HL-60/S4 (cell line): ENCODE measurements around the gene SYT2.
"Not testable (repeated sequence)": the region's sequence is repeated elsewhere in the genome, so short reads cannot be mapped to it uniquely, and the experiment has no call there.

ENCODE experiments used
- in situ Hi-C: fragments of 300-500 bp; cut with MboI; formaldehyde crosslinking; loops from 2 replicates; pipeline ENCODE4 v1.14.3; 2022; ENCODE audit warnings: low sequenced_read_pairs

The SYT2 gene

DNA sequence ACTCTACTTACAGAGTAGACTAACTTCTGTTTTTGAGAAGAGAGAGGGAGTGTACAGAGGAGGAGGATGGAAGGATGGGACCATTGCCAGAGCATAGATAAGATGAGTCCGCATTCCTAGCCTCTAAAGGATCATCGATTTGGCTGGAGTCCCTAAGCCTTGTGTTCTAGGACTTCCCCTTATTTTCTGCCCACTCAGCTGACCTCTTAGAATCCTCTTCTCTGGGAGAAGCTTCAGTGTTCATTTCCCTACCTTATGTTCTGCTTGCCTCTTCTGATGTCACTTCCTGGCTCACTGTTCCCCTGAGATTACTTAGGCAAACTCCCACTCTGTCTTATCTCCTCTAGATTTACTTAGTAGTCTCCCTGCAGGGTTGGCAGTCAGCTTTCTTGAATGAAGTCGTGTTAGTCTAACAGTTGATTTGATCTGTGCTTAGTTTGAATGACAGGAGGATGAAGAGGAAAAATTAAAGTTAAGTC, 156.7 kb downstream of the SYT2 start:
- in situ Hi-C loops, result no loop called here

DNA sequence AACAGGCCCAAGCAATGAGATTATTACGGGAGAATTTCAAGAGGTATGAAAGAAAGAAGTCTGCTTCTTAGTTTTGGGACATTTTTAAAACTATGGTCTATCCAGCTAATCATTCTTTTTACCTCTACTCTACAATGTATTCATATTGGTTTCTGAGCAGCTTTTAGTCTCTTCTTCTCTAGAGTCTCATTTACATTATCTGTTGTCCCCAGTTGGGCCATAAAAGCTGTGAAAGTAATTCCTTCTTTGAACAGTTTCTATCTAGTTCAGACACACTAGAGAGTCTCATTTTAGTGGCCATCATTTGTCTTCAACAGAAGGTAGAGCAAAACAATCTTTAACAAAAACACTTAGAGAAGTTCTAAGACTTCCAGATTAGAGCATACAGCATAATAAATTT, 157.2 kb downstream of the SYT2 start:
- in situ Hi-C loops, result not testable (repeated sequence)

- in situ Hi-C loops, result not testable (repeated sequence)
These were observed 157.6 kb downstream of the SYT2 start for GRCh38 chr1:202552615-202553014.

DNA sequence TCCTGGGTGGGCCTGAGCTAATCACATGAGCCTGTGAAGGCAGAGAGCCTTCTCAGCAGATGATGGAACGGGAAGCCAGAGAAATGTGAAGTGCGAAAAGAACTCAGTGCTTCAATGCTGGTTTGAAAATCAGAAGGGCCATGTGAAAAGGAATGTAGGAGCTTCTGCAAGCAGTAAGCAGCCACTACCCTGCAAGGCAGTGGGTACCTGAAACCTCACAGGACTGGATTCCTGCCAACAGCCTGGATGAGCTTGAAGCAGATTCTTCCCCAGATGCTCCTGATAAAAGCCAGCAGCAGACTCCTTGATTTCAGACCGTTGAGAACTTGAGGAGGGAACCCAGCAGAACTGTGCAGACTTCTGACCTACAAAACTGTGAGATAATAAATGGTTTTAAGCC, 158.6 kb downstream of the SYT2 start:
- in situ Hi-C loops, result no loop called here

DNA sequence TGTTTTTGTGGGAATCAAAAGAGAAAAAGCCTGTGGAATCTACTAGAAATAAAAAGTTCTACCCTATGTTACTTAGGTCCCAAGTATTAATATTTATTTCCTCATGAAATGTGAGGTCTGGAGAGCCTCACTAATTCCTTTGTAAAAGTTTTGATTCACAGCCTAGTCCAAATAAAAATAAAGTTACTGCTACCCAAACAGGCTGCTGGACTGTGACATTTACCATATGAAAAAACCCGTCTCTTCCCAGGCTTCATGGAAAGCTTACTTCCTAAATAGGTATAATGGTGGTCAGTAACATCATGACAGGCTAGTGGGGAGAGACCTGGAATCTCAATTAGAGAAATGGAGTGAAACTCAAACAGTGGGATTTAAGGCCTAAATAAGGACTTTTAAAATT, 160.2 kb downstream of the SYT2 start:
- in situ Hi-C loops, result not testable (repeated sequence)

- in situ Hi-C loops, result no loop called here
These were observed 163.0 kb downstream of the SYT2 start for GRCh38 chr1:202547215-202547614.

- in situ Hi-C loops, result not testable (repeated sequence)
These were observed 163.5 kb downstream of the SYT2 start for GRCh38 chr1:202546796-202547195.

DNA sequence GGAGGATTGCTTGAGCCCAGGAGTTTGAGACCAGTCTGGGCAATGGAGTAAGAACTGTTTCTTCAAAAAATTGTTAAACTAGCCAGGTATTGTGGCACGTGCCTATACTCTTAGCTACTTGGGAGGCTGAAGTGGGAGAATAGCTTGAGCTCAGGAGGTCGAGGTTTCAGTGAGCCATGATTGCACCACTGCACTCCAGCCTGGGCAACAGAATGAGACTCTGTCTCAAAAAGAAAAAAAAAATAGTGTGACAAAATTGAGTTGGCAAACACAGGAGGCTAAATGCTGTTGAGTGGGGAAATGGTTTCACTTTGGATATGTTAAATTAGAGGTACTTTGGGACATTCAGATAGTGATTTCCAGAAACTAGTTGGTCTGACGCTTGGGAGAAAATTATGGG, 163.9 kb downstream of the SYT2 start:
- in situ Hi-C loops, result not testable (repeated sequence)

GRCh38 chr1:202545647-202546303, 164.5 kb downstream of the SYT2 start:
- in situ Hi-C loops, result not testable (repeated sequence)

GRCh38 chr1:202544766-202545449, 165.3 kb downstream of the SYT2 start:
- in situ Hi-C loops, result not testable (repeated sequence)

- in situ Hi-C loops, result not testable (repeated sequence)
These were observed 166.7 kb downstream of the SYT2 start for GRCh38 chr1:202543537-202543936.

DNA sequence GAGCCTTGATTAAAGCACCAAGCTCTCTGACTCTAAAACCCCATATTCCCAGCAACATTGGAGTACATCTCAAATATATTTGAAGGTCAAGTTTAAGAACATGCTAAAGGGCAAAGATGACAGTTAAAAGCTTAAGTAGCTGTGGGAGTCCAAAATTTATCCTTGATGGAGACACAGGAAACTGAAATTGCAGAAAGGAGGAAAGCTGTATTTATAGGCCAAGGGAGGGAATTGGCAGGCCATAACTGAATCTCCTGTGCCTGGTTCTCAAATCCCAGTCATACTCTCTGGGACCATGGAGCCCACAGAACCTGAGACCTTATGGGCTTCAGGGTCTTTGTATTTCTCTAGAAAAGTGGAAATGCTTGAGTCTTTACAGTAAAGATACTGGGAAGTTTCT, 167.8 kb downstream of the SYT2 start:
- in situ Hi-C loops, result not testable (repeated sequence)

DNA sequence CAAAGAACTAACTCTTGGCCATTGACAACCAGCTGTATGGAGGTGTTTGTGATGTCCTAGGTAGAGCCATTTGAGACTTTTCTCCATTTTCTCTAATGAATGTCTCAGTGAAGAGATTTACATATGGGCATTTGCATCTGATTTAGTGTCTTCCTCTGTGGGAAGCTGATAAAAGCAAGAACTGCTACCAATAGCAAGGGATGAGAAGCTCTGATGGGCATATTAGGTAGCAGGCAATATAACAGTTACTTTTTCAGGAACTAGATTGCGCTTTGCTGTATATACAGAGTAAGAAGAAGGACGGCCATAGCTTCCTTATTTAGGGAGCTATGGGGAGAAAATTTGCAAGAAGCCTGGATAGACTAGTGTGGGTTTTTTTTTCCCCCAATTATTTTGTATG, 169.4 kb downstream of the SYT2 start:
- in situ Hi-C loops, result not testable (repeated sequence)
